Activated CD4-positive, alpha-beta T cell treated with anti-CD3 and anti-CD28 coated beads, Interleukin-2, amount 50 U/mL, for 1 hour (primary cell): ENCODE results near the gene PLEKHM1.
A peak's percentile ranks its signal among the peaks of the same experiment; 100 is the strongest.

Experiments used
- DNase-seq: peaks from one replicate; pipeline ENCODE4 v3.0.0-alpha.2; 2020

Gene PLEKHM1

DNA sequence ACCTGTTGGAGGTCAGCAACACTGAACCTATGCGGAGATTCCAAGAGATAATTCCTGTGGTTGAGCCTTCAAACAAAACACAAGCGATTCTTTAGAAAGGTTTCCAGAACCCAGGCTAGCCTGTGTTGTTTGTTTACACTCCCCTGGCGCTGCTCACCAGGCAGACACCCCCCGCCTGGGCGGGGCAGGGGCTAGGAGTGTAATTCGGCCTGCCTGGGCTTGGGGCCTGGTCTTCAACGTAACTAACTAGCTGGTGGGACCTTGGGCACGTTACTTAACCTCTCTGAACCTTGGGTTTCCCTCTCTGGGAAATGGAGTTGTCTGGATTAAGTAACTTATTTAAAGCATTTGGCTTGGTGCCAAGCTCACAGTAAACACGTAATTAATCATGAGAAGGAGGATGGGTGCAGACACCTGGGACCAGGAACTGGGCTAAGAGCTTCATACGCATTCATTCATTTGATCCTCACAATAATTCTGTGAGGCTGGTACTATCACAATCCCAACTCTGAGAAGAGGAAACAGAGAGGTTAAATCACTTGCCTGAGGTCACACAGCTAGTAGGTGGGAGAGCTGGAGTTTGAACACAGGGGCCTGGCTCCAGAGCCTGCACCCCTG, 50.3 kb downstream of the PLEKHM1 start:
- no peak for DNase-seq

DNA sequence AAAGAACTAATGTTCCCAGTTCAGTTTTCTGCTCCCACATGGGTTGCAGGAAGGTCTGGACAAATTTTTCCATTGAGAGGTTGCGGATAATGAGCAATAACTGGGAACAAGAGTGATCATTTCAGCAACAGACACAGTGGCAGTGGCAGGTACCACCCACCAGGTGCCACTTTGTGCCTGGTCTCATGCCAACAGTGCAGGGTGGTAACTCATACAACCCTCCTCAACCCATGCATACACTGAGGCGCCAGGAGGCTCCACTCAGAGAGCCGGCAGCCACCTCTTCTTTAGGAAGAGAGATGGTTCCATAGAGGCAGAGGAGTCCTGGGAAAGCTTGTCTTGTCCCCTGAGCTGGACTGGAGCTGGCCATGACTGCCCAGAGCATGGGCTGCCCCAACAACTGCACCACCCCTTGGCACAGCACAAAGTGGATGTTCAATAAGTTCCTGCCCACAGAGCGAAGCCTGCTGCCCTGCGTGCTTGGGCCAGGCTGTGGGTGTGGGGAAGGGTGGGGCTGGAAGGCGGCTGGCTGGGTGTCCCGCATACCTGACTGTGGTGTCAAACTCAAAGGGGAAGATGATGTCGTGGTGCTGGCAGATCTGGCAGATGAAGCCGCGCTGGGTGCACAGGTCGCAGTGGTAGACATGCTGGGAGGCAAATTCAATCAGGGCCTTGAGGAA, 51.5 kb downstream of the PLEKHM1 start:
- no peak for DNase-seq

- DNase-seq: no peak
Measured at GRCh38 chr17:45437465-45438283, 52.8 kb downstream of the PLEKHM1 start.

GRCh38 chr17:45436625-45437464, 53.7 kb downstream of the PLEKHM1 start:
- no peak for DNase-seq

DNA sequence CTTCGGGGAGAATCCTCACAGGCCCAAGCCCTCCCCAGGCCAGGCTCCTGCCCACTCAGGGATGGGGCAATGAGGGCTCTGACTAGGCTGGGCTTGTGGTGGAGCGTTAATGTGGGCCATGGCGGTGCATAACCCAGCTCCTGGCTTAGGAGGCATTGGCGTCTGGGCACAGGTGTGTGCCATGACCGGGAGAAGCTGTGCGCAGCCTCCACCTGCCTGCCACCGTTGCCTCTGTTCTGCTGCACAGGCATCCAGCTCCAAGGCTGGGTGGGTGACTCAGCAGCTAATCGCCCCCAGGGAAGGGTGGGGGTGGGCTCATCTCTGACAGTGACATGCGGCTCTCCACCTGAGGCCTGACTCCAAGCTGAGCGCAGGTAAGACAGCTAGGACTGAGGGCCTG, 54.4 kb downstream of the PLEKHM1 start:
- DNase-seq: no peak

DNA sequence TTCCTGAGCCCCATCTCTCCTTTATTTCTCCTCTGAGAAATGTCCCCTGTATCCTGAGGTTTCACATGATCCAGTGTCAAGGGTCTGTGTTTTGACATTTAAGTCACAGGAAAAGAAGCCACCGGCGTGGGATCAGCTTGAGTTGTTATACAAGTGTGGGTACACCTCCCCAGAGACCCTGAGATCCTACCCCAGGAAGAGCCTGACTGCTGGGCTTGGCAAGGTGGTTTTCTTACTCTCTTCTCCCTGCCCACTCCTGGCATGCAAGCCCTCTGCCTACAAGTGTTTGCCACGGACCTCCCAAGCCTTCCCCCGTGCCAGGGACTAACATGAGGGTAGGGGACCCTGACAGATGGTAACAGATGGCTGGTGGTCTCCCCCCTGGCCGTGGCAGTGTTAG, 55.0 kb downstream of the PLEKHM1 start:
- DNase-seq: no peak

DNA sequence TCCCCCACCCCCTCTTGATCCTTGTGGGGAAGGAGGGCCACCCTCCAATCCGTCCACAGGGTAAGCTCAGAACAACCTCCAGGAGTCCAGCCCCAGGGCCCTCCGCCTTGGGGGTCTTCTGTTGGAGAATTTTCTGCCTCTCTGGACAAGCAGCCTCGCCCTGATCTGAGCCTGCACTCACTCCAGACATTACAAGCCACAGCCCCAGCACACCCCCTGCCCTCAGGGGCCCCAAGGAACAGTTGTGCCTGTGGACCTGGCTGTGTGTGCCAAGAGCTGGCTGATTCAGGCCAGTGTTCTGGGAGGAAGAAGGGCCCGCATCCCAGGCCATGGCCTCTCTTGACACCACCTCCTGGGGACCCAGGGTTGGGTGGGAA, 57.4 kb downstream of the PLEKHM1 start:
- DNase-seq: no peak

- DNase-seq: no peak
Measured at GRCh38 chr17:45432405-45433158, 57.9 kb downstream of the PLEKHM1 start, which contains the start of gene ARHGAP27. ARHGAP27 (minus strand) TSS chr17:45432870; CDS start chr17:45430279, 2,591 bp downstream.

GRCh38 chr17:45431531-45432404, 58.8 kb downstream of the PLEKHM1 start:
- DNase-seq: peak; percentile 69

GRCh38 chr17:45430738-45431530, 59.6 kb downstream of the PLEKHM1 start:
- no peak for DNase-seq

DNA sequence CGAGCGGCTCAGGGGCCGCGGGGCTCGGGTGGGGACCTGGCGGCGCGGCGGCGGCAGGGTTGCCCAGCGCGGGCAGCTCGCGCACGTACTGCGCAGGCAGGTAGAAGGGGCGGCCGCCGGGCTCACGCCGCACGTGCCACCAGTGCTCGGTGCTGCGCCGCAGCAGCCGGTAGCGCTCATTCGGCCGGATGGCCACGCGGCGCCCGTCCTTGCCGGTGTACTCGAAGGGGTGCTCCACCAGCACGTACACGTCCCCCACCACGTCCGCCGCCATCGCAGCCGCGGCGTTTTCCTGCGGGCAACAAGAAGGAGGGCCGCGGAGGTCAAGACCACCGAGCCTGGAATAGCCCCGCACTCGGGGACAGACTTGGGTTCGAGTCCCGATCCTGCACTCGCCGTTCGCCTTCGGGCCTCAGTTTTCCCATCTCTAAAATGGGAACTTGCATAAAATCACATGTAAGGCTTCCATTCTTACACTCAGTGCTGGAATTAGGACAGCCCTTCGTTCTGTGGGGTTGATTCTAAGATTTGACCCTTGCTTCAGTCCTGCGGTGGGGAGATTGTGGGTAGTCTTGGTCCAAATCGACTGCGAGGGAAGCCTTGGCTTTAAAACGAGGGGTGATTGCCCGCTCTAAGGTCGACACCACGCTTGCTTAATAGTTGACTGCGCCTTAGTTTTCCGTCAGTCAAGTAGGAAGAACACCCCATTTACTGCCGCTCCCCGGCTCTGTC, 60.3 kb downstream of the PLEKHM1 start:
- no peak for DNase-seq

- no peak for DNase-seq
Measured at GRCh38 chr17:45429339-45430005, 61.0 kb downstream of the PLEKHM1 start.

GRCh38 chr17:45428931-45429338, 61.6 kb downstream of the PLEKHM1 start:
- DNase-seq: no peak

DNA sequence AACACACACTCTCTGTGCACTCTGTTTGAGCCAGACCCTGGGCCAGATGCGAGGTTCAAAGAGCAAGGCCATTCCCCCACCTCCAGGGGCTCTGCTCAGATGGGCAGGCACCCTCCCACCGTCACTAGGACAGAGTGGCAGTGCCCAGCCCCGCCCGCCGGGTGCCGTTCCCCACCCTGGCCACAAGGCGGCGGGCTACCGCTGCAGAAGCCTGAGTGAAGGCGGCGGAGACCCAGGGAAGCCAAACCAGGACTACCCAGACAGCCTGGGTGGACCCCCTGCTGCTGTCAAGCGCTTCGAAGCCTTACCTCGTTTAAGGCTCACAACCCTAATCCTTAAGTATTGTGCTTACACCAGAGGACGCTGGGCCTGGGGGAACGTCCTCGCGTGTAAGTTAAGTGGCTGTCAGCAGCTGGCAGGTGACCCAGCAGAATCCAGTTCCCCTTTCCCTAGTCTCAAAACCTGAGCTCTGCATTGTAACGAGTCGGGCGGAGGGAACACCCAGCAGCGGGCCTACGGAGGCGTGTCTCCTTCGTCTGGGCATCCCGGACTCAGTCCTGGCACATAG, 62.4 kb downstream of the PLEKHM1 start:
- DNase-seq: peak; percentile 74

GRCh38 chr17:45427181-45427835, 63.2 kb downstream of the PLEKHM1 start:
- DNase-seq: no peak

GRCh38 chr17:45426561-45426960, 64.0 kb downstream of the PLEKHM1 start:
- no peak for DNase-seq

GRCh38 chr17:45425984-45426413, 64.5 kb downstream of the PLEKHM1 start:
- DNase-seq: no peak
